ENCODE results near the gene MAML2.

GRCh38 chr11:96356848-96357247, 13.9 kb upstream of the MAML2 start:
- no peak for TF ChIP-seq TIGD3 (CRISPR knock-in tag; IDR thresholded peaks at IDR 0.05; ENCODE audit: borderline replicate concordance)
- TF ChIP-seq MNT (IDR thresholded peaks at IDR 0.05) = no peak
- TF ChIP-seq JDP2 (CRISPR knock-in tag; IDR thresholded peaks at IDR 0.05; ENCODE audit: borderline replicate concordance) = no peak
- no peak for TF ChIP-seq PHB2 (IDR thresholded peaks at IDR 0.05; ENCODE audit: partially characterized antibody)
